ENCODE results near the gene PPP2R5C.

Gene PPP2R5C

GRCh38 chr14:101814934-101815333 is 53.4 kb downstream of the PPP2R5C start:
- no peak for DNase-seq (ENCODE audit: low read depth)

- no peak for DNase-seq (ENCODE audit: low read depth)
Measured at GRCh38 chr14:101815994-101816393, 54.5 kb downstream of the PPP2R5C start.

- no peak for DNase-seq (ENCODE audit: low read depth)
Measured at GRCh38 chr14:101817501-101818001, 56.0 kb downstream of the PPP2R5C start.

GRCh38 chr14:101819251-101819990 is 57.9 kb downstream of the PPP2R5C start:
- no peak for DNase-seq (ENCODE audit: low read depth)

GRCh38 chr14:101820283-101820798 is 58.8 kb downstream of the PPP2R5C start:
- no peak for DNase-seq (ENCODE audit: low read depth)

GRCh38 chr14:101821528-101821927 is 60.0 kb downstream of the PPP2R5C start:
- DNase-seq (ENCODE audit: low read depth), result no peak

- DNase-seq (ENCODE audit: low read depth), result no peak
Measured at GRCh38 chr14:101823066-101823465, 61.6 kb downstream of the PPP2R5C start.

GRCh38 chr14:101823511-101824120 is 62.1 kb downstream of the PPP2R5C start:
- DNase-seq (ENCODE audit: low read depth), result no peak

GRCh38 chr14:101824339-101824727 is 62.8 kb downstream of the PPP2R5C start:
- DNase-seq (ENCODE audit: low read depth), result no peak

GRCh38 chr14:101825797-101826196 is 64.3 kb downstream of the PPP2R5C start:
- no peak for DNase-seq (ENCODE audit: low read depth)

GRCh38 chr14:101826351-101826750 is 64.8 kb downstream of the PPP2R5C start:
- DNase-seq (ENCODE audit: low read depth), result no peak

- no peak for DNase-seq (ENCODE audit: low read depth)
Measured at GRCh38 chr14:101827286-101827685, 65.8 kb downstream of the PPP2R5C start.

GRCh38 chr14:101828046-101828445 is 66.5 kb downstream of the PPP2R5C start:
- DNase-seq (ENCODE audit: low read depth), result no peak

GRCh38 chr14:101830271-101830670 is 68.8 kb downstream of the PPP2R5C start:
- no peak for DNase-seq (ENCODE audit: low read depth)

- DNase-seq (ENCODE audit: low read depth), result no peak
Measured at GRCh38 chr14:101833045-101833444, 71.5 kb downstream of the PPP2R5C start.

GRCh38 chr14:101834397-101834796 is 72.9 kb downstream of the PPP2R5C start:
- DNase-seq (ENCODE audit: low read depth), result no peak

- DNase-seq (ENCODE audit: low read depth), result no peak
Measured at GRCh38 chr14:101834800-101835547, 73.5 kb downstream of the PPP2R5C start.

GRCh38 chr14:101835566-101835965 is 74.1 kb downstream of the PPP2R5C start:
- DNase-seq (ENCODE audit: low read depth), result no peak

- no peak for DNase-seq (ENCODE audit: low read depth)
Measured at GRCh38 chr14:101836135-101836534, 74.6 kb downstream of the PPP2R5C start.

- no peak for DNase-seq (ENCODE audit: low read depth)
Measured at GRCh38 chr14:101838476-101838875, 77.0 kb downstream of the PPP2R5C start.

- DNase-seq (ENCODE audit: low read depth), result no peak
Measured at GRCh38 chr14:101839236-101839635, 77.7 kb downstream of the PPP2R5C start.

- no peak for DNase-seq (ENCODE audit: low read depth)
Measured at GRCh38 chr14:101839661-101840060, 78.2 kb downstream of the PPP2R5C start.
